ENCODE measurements around the gene TMEM40. TPM values are rescaled to one million over a fixed set of nuclear protein-coding genes. Genes with fewer than 3 reads are reported as not detected.

The TMEM40 gene
- total and polyA plus RNA-seq, 7 donors = 0.30 to 4.4 (median 0.59) TPM

GRCh38 chr3:12771236-12771635 is 12.2 kb upstream of the TMEM40 start:
- ATAC-seq (no peak), DNase-seq (no peak)
- no peak overlapping the region for H3K27ac ChIP-seq
- intact Hi-C loops (cut with DNase I) = no loop called here
- H3K4me3 ChIP-seq = no peak overlapping the region
- 76 to 88% (median 81%) methylated on average over 7 to 9 of the region's 9 CpGs for WGBS, 3 donors
- no peaks in the 10 kb centered on the region for H3K36me3 ChIP-seq (ENCODE audit: insufficient read depth in 1 of 2, low read depth in 1 of 2)
- H3K4me1 ChIP-seq = no peaks in the 10 kb centered on the region
- H3K9me3 ChIP-seq = no peaks in the 10 kb centered on the region
- TF ChIP-seq CTCF (IDR thresholded peaks at IDR 0.05) = no peak
- no peaks in the 10 kb centered on the region for H3K27me3 ChIP-seq (ENCODE audit: insufficient read depth in 3 of 3, low read length in 2 of 3)

DNA sequence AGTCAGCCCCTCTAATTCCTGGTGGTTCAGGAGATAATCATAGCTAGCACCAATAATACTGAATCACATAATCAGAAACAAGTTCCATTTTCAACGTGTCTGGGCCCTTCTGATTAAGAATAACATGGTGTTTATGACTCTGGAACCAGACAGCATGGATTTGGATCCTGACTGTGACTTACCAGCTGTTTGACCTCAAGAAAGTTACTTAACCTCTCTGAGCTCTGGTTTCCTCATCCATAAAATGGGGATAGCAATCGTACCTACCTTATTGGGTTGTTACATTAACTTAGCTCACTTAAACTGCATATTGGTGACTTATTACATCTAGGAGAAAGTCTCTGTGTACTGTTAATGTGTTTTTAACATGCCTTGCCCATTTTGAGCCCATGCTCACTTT is 10.7 kb upstream of the TMEM40 start:
- no peak for ATAC-seq
- 72 to 74% (median 73%) methylated on average over 2 of the region's 2 CpGs for WGBS, 3 donors
- no peak overlapping the region for H3K4me3 ChIP-seq
- no peaks in the 10 kb centered on the region for H3K27me3 ChIP-seq (ENCODE audit: insufficient read depth in 3 of 3, low read length in 2 of 3)
- no peaks in the 10 kb centered on the region for H3K36me3 ChIP-seq (ENCODE audit: insufficient read depth in 1 of 2, low read depth in 1 of 2)
- no peak for TF ChIP-seq CTCF (IDR thresholded peaks at IDR 0.05)
- no peaks in the 10 kb centered on the region for H3K9me3 ChIP-seq
- DNase-seq = no peak
- no peaks in the 10 kb centered on the region for H3K4me1 ChIP-seq
- intact Hi-C loops (cut with DNase I) = no loop called here
- H3K27ac ChIP-seq = no peak overlapping the region

- ATAC-seq (peak in 1 of 4 donors; percentile 36), DNase-seq (no peak)
- no peaks in the 10 kb centered on the region for H3K4me1 ChIP-seq
- H3K4me3 ChIP-seq = no peak overlapping the region
- no peaks in the 10 kb centered on the region for H3K27me3 ChIP-seq (ENCODE audit: insufficient read depth in 3 of 3, low read length in 2 of 3)
- intact Hi-C loops (cut with DNase I) = no loop called here
- H3K36me3 ChIP-seq (ENCODE audit: insufficient read depth in 1 of 2, low read depth in 1 of 2) = no peaks in the 10 kb centered on the region
- 81 to 87% (median 86%) methylated on average over 31 to 53 of the region's 54 CpGs for WGBS, 3 donors
- H3K9me3 ChIP-seq = no peaks in the 10 kb centered on the region
- TF ChIP-seq CTCF (IDR thresholded peaks at IDR 0.05) = no peak
- H3K27ac ChIP-seq = no peak overlapping the region
Observed at GRCh38 chr3:12768579-12769527, 9.8 kb upstream of the TMEM40 start.

DNA sequence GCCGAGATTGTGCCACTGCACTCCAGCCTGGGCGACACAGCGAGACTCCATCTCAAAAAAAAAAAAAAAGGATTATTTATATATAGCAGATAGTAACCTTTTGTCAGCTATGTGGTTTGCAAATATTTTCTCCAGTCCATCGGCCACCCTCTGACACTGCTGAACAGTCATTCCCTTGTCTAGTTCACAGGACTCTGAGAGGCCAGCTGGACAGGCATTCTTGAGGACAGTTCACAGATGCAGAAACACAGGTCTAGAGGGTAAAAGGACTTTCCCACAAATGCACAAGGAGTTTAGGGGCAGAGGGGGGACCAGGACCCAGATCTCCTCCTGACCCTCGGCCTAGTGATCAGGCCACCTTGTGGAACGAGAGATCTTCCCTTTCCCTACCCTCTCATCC is 7.5 kb upstream of the TMEM40 start:
- no peak overlapping the region for H3K4me3 ChIP-seq
- intact Hi-C loops (cut with DNase I) = no loop called here
- no peak overlapping the region for H3K27ac ChIP-seq
- ATAC-seq = no peak
- 64 to 78% (median 75%) methylated on average over 6 of the region's 6 CpGs for WGBS, 3 donors
- DNase-seq = no peak
- no peaks in the 10 kb centered on the region for H3K36me3 ChIP-seq (ENCODE audit: insufficient read depth in 1 of 2, low read depth in 1 of 2)
- no peak for TF ChIP-seq CTCF (IDR thresholded peaks at IDR 0.05)
- no peaks in the 10 kb centered on the region for H3K9me3 ChIP-seq
- H3K27me3 ChIP-seq (ENCODE audit: insufficient read depth in 3 of 3, low read length in 2 of 3) = no peaks in the 10 kb centered on the region
- peaks cover 19% of the 10 kb centered on the region for H3K4me1 ChIP-seq
